SU-DHL-6 (cell line): ENCODE results near the gene STOM.

Experiments used
- EZH2phosphoT487 ChIP-seq: fragments of 200-600 bp; sonication (generic), shearing (Covaris generic); conservative IDR thresholded peaks from 2 replicates; pipeline ENCODE4 v1.6.1; 2018; ENCODE audit warnings: mild to moderate bottlenecking, antibody characterized with exemption, low read length, moderate library complexity, mixed read lengths
- TF ChIP-seq, protein P1 (sequence below): fragments of 200-600 bp; sonication (generic); IDR thresholded peaks from one replicate; pipeline ENCODE4 v1.5.1; 2017; ENCODE audit warnings: antibody characterized with exemption, mild to moderate bottlenecking, low read length, moderate library complexity; ENCODE audit not compliant: insufficient read depth, poor library complexity, severe bottlenecking

- TF ChIP-seq, protein P1, sequence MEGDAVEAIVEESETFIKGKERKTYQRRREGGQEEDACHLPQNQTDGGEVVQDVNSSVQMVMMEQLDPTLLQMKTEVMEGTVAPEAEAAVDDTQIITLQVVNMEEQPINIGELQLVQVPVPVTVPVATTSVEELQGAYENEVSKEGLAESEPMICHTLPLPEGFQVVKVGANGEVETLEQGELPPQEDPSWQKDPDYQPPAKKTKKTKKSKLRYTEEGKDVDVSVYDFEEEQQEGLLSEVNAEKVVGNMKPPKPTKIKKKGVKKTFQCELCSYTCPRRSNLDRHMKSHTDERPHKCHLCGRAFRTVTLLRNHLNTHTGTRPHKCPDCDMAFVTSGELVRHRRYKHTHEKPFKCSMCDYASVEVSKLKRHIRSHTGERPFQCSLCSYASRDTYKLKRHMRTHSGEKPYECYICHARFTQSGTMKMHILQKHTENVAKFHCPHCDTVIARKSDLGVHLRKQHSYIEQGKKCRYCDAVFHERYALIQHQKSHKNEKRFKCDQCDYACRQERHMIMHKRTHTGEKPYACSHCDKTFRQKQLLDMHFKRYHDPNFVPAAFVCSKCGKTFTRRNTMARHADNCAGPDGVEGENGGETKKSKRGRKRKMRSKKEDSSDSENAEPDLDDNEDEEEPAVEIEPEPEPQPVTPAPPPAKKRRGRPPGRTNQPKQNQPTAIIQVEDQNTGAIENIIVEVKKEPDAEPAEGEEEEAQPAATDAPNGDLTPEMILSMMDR, result no peak
- no peak for TF ChIP-seq EZH2phosphoT487
Measured at GRCh38 chr9:121321016-121321503, 49.0 kb downstream of the STOM start.
